SK-N-SH (cell line): ENCODE results near the gene GUCY2D.

ENCODE experiments used
- EZH2phosphoT487 ChIP-seq: fragments of 200-600 bp; sonication (generic); IDR thresholded peaks from 2 replicates; pipeline ENCODE4 v1.6.1; 2017; ENCODE audit warnings: low read depth, mixed run types, mild to moderate bottlenecking, antibody characterized with exemption, moderate library complexity, borderline replicate concordance
- GABPA ChIP-seq: IDR thresholded peaks from 2 replicates; pipeline ENCODE4 v1.4.0; 2012; ENCODE audit warnings: low read depth, mild to moderate bottlenecking
- TAF1 ChIP-seq: IDR thresholded peaks from 2 replicates; pipeline ENCODE4 v1.6.1; 2012; ENCODE audit warnings: low read depth, mild to moderate bottlenecking, low read length, moderate library complexity, borderline replicate concordance
- TCF12 ChIP-seq: IDR thresholded peaks from 2 replicates; pipeline ENCODE4 v1.4.0; 2012

DNA sequence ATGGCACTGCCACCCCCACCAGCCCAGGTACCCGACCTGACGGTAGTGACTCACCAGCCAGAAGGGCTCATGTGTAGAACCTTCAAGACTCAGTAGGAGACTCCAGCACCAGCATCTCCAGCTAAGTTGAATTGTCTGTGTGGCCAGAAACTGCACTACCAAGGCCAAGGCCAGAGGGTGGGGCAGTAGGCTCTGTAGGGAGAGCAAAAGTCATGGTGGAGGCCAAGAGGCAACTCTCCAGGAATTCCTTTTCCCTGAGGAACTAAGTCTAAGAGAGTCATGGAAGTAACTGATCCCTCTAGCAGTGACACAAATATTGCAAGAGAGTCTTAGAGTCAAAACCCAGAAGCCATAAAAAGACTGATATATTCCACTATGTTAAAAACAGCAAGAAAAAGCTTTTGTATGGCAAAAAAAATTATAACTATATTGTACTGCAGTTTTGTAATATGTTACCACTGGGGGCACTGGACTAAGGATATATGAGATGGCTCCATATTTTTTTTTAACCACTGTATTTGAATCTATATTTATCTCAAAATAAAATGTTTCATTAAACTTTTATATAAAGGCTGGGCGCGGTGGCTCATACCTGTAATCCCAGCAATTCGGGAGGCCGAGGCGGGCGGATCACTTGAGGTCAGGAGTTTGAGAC is 30.2 kb upstream of the GUCY2D start:
- no peak for TF ChIP-seq GABPA
- TF ChIP-seq TCF12 = no peak
- TF ChIP-seq TAF1 = no peak
- TF ChIP-seq EZH2phosphoT487 = no peak
